HG02943 (cell line): ENCODE data around the gene LRRTM4.

Source experiments
- ATAC-seq: cut with Tn5 transposase; IDR thresholded peaks from one replicate; pipeline ENCODE4 v1.9.1; 2021; ENCODE audit warnings: mild to moderate bottlenecking, low read depth, moderate library complexity; ENCODE audit not compliant: unreplicated experiment

LRRTM4 gene

DNA sequence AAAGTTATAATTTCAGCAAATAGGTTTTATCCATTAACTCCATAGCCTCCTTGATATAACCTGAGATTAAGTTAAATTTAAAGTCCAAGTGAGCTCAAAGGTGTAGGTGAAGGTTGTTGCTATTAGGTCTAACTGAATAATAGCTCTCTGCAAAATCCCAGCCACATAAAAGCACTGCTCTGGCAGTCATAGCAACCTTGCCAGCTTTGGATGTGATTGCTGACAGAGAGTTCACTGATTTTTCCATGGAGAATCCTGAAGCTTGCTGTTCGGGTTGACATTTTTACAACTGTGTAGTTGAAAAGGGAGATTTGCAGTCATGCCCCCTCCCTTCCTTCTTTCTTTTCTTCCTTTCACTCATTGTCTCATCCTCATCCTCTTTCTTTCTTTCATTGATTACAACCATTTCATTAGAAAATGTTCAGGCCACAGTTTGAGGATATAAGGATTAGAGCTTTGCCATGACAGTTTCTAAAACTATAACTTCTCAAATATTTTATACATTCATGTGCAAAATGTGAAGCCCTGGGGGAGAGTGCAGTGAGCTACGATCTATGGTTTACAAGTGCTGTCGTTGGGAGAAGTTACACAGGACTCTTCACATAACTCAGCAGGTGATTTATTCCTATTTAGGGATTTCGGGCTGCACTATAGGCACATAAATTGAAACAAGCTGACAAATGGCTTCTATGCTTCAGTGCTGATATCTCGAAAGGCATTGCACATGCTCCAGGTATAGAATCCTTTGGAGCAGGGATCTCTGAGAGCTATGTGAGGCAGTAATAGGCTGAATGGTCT, 193.8 kb downstream of the LRRTM4 start:
- no peak for ATAC-seq

DNA sequence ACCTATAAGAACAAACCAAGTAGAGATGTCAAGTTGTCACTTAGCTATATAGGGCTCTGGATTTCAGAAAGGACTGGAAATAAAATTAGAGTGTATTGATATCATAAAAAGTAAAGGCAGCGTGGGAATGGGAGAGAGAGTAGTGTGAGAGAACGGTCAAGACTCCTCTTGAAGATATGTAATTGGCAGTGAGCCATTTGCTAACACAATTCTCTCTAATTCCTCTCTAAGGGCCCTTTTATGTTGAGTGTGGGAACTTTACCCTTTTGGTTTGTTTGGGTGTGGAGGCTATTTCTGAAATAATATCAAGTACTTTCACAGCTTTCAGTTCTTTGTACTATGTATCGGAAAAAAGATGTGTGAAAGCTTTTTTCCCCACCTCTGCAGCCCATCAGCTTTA, 196.8 kb downstream of the LRRTM4 start:
- no peak for ATAC-seq

DNA sequence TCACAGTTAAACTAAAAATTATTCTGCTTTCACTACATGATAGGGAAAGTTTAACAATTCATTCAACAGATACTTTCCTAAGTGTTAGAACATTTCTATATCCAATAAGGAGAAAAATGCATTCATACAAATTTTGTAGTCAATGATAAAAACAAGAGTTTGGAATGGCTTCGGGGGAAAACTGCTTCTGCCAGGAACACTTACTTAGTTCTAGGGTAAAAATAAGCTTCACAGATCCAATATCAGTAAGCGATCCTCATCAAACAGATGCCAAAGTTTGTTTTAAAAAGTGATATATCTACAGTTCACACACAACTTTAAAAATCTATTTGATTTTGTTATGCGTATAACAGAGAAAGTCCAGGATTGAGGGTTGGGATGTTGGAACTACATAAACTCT, 199.7 kb downstream of the LRRTM4 start:
- no peak for ATAC-seq

DNA sequence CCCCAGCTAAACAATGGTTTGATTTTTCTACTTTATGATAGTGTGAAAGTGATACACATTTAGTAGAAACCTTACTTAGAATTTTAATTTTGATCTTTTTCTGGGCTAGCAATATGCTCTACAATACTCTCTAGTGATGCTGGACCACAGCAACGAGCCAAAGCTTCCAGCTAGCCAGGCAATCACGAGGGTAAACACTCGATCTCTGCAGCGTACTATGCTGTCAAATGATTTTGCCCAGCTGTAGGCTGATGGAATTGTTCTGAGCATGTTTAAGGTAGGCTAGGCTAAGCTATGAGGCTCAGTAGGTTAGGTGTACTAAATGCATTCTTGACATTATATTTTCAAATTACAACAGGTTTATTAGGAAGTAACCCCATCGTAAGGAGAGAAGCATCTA, 207.5 kb downstream of the LRRTM4 start:
- ATAC-seq, result no peak

DNA sequence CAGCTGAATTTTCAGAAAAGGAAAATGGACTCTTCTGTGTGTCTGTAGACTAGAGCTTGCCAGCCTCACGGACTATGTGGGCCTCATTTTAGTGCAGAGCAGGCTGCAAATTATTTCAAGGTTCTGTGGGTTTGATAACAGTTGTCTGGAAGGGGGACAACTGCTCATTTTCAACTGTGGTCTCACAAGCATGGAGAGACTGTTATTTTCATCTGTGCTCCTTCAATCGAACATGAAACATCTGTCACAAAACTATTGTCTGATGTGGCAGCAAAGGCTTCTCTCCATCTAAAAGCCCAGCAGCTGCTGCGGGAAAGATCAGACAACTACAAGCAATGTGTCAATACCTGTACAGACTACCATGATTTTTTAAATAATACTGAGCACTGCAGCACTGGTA, 211.8 kb downstream of the LRRTM4 start:
- ATAC-seq, result no peak

DNA sequence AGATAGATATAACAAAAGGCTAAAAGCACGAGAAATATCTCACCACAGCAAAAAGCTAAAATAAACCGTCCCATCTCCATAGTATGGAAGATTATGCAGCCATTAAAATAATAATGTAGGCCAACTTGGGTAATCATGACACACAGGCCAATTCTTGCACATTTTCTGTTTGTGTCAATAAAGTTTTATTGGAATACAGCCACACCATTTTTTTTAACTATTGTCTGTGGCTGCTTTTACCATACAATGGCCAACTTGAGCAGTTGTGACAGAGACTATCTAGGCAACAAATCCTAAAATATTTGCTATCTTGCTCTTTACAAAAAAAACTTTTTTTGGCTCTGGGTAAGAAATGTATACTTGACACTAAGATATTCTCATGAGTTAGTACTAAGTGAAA, 212.5 kb downstream of the LRRTM4 start:
- no peak for ATAC-seq

DNA sequence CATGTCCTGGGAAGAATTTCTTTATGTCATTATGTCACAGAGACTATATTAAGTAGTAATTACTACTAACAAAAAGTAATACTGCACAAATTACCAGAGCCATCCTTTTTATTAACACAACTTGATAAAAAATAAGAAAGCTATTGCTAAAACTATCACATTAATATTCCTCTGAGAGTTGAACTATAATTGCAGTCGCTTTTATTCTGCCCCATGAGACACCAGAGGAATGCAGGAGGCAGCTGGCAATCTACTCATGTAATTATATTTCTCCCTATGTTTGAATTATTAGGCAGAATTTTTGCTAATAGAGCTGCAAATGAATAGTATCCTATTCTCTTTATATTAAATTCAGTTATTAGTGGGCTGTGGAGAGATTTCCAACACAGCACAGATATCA, 220.7 kb downstream of the LRRTM4 start:
- ATAC-seq, result no peak

DNA sequence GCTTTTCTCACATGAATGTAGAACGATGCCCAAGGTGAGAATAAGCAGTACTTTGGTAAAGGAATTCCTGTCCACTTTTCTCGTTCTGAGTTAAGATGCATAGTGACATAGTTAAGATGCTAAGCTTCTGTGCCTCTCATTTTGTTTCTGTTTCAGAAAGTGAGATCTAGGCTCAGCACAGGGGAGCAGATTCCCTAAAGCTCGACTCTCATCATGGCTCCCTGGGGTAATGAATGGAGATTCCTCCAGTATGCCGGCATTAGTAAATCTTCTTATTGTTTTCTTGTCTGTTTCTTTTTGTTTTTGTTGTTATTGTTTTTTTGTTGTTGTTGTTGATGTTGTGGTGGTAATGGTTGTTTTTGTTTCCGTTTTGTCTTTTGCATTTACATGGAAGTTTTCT, 225.4 kb downstream of the LRRTM4 start:
- no peak for ATAC-seq

DNA sequence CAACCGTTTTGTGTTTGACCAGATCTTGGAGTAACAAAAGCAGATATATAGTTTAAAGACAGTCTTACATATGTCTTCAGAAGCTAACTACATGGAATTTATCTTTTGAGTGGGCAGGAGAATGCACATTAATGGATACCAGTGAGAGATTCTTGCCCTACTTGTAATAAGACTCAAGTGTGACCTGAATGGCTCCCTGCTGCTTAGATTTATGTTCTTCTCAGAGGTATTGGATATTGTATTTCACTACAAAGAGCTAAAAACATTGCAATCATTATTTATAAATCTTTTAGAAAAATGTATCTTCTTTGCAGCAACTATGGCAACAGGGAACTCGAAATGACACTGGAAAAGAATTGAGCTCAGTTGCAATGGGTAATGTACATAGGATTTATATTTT, 227.7 kb downstream of the LRRTM4 start:
- ATAC-seq, result no peak

DNA sequence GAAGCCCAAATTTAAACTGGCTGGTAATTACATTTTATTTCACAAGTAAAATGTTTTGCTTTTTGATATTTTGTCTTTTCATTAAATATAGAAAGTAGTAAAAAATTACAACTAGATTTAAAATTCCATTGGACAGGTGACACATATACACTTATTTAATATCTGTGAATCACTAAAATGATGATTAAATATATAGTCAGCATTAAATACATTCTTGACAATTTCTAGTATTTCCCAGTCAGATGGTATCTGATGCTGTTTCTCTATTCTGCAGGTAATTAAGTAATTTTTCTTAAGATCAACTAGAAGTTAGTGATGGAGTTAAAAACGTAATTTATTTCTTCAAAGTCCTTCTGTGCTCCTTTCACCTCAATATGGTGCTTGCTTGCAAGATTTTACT, 237.8 kb downstream of the LRRTM4 start:
- ATAC-seq, result no peak

DNA sequence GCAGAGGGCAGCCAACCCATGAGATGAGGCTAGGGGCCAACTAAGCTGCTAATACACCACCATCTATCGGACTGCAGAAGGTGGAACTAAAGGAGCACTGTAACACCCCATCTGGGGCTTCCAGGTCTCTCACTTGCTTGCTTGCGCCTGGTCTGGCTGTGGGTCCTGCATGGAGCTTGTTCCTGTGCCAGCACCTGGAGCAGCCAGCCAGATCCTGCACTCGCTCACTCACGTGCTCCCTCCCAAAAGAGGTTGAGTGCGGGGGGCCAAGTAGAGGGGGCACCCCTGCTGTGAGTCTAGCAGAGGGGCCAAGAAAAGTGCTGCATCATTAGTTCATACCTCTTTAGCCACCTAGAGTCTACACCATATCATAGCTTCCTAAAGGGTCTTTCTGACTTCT, 250.9 kb downstream of the LRRTM4 start:
- no peak for ATAC-seq

DNA sequence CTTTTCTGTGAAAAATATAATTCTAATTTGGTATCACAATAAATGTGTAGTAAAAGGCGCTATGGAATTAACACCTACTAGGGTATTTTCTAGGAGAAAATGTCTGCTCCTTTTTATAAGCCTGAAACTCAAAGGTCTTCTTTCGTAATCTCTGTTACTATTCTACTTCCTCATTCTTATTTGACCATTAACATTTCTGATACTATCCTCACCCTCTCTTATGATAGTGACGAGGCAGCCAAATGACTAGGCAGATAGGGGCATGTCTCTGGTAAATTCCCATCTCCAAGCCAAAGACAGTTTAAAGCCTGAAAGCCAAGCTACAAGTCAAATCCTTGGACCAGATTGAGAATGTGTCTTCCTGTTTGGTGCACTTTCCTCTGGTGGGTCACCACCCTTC, 251.7 kb downstream of the LRRTM4 start:
- no peak for ATAC-seq

DNA sequence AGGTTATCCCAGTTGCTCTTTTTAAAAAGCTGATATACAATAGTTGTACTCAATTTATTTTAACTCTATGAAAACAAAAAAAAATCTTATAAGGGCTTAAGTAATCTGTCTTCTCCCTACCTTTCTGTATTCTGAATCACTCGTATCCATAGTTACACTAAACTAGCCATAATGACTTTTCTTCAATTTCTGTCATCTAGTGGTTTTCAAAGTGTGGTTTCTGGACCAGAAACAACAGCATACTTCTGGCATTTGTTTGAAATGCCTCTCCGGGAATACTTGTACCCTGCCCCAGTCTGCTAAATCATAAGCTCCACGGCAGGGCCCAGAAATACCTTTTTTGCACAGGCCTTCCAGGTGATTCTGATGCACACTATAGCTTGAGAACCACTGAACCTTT, 253.6 kb downstream of the LRRTM4 start:
- no peak for ATAC-seq

DNA sequence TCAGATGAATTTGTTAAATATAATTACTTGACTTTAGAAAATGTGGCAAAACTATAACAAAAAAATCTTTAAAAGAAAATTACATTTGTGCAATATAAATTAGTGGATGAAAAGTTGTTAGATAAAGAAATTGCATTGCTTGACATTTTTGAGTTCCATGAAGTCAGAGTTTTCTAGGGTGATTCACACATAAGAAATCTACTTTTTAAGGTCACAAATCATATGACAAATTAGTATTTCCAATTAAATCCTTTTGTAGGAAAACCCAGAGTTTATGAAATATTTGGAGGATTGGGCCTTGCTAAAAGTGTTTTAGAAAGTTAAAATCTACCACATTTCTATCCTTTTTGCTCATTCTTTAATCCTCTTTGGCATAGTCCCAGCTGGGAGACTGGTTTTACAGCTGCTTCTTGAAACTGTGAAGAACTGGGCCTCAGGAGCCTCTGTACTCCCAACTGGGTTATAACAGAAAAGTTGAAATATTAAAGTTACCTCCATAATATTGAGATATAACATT, 289.2 kb downstream of the LRRTM4 start:
- no peak for ATAC-seq

DNA sequence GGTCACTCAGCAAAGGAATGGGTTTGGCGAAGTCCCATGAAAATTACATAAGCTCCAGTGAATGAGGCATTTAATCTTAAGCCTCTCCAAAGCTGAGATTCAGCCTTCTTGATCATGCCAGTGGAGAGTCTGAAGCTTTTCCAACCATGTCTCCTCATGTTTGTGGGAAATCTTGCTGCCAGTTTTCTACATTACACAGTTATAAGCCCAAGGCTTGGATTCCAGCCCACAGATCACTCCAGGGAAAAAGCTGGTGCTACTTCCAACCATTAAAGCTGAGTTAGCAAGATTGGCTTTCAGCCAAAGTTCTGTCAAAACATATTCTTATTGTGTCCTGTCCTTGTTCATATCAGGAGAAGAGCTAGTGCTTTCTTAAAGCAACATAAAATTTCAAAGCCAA, 293.8 kb downstream of the LRRTM4 start:
- ATAC-seq, result no peak

DNA sequence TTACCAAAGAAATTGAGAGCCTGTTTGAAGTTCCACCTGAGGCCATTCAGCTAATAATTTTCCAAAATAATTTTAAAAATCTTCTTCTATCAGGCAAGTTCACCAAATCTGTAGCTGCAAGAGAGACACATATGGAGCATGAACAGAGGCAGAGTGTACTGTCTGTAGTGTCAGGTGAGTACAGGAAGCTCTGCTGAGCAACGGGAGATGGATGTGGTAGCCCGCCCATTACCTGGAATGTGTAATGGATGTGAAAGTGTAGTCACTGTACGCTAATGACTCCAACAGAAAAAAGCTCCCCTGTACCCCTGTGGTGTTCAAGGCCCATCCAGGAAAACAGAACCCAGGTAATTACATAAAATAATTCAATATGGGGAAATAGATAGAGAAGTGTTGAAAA, 311.5 kb downstream of the LRRTM4 start:
- ATAC-seq, result no peak

DNA sequence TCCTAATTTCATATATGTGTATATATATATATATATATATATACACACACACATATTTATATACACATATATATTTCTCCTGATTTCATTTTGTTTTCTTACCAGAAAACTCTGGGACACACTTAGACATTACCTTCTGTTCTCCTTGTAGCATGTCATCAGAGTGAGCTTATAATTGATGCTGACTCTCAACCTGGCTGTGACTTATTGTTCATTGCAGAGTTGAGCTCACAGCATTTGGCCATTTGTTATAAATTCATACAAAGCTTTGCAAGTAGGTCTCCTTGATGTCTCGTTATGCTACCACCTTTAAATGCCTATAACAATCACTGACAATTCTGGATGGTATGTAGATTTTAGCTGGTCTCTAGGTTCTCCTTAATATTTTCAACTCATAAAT, 314.8 kb downstream of the LRRTM4 start:
- no peak for ATAC-seq

DNA sequence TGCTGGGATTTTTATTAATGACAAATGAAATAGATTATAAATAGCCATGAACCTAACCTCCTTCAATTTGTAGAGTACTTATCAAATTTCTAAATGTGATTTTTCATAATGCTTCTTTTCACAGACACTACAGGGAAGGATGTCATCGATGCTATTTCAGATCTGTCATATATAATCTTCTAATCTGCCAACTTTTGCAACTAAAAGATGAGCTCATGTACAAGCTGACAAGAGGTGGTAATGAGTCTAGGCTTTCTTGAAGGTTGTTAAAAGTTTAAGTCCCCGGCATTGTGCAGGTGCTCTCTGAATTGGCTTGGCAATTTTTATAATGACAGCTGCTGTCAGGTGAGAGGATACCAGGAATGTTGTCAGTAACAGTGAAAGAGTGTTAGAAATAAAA, 320.4 kb downstream of the LRRTM4 start:
- no peak for ATAC-seq

DNA sequence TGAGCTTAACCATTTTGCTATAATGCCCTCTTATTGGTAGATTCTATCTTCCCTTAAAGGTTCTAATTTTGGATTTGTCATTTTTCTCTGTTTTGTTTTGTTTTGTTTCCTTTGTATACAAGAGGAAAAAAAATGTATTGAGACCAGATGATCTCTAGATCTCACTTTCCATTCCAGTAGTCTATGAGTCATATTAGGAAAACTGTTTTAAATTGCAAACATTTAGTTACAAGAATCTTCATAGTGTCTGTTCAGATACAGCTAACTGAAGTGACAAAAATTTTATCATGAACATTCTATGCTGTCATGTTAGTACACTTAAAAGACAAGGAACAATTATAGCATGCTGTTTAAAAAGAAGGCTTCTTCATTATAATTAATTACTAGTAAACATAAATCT, 322.8 kb downstream of the LRRTM4 start:
- ATAC-seq, result no peak

DNA sequence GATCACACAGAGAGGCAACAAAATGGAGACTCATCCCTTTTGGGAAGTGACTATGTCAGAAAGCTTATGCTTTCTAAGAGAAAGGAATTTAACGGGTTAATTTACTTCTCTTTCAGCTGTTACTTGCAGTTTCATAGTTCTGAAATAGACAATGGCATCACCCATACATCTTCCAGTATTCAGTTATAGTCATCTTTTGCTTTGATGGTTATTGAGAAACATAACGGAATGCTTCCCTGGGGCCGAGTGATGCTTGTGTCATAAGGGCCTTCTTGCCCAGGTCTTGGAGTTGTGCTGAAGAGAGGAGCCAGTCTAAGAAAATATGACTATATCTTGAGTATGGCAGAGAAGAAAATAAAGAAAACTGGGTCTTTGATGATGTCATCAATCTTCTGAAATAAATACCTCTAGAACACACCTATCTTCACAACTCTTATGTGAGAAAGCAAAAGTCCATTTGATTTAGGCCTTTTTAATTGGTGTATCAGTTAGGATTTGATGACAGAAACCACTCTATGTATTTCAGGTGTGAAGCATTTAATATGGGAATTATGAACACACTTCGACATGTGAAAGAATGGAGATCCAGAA, 328.2 kb downstream of the LRRTM4 start:
- ATAC-seq, result no peak

DNA sequence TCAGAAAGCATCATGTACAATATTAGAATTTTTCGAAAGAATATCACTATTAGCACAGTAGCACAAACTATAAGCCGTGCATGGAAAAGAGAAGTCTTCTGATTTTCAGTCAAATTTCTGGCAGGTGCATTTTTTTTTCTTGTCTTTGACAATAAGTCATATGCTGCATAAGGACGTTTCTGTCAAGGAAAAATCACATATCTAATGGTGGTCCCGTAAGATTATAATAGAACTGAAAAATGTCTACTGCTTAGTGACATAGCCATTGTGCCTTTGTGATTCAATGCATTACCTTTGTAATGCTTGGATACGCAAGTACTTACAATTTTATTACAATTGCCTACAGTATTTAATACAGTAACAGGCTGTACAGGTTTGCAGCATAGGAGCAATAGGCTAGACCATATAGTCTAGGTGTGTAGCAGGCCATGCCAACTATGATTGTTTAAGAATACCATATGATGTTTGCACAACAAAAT, 329.3 kb downstream of the LRRTM4 start:
- no peak for ATAC-seq

DNA sequence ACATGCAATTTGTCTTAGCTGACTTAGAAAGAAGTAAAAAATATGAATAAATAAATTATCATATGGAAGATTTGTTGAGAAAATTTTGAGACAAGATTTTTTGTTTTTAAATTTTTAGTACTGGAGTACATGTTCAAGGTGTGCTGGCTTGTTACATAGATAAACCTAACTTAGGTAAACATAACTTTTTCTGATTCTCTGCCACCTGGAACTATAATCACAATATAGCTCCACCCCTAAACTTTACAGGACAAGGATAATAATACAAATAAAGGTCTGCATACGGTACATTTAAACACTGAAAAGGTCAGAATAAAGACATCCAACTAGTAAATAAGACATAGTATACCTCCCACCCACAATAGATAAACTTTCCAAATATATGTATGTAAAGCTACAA, 330.5 kb downstream of the LRRTM4 start:
- ATAC-seq, result no peak
